A549 (cell line): ENCODE results near the gene RAB20.

Experiments
- EP300 ChIP-seq, 2 experiments: fragments of >200 bp; sonication (Bioruptor Twin); formaldehyde crosslinking; IDR thresholded peaks; 2 replicates in 1 of 2; 3 replicates in 1 of 2; pipeline ENCODE4 v1.6.1; 2016 to 2017
- PHF8 ChIP-seq: fragments of 200-600 bp; sonication (generic); IDR thresholded peaks from 2 replicates; pipeline ENCODE4 v1.6.1; 2016; ENCODE audit warnings: low read depth, mild to moderate bottlenecking, antibody characterized with exemption, moderate library complexity, borderline replicate concordance
- POLR2A ChIP-seq: IDR thresholded peaks from 2 replicates; pipeline ENCODE4 v1.6.1; 2012; ENCODE audit warnings: mild to moderate bottlenecking, low read length
- RAD21 ChIP-seq, 2 experiments: fragments of >200 bp in 1 of 2; sonication (Bioruptor Twin) in 1 of 2; formaldehyde crosslinking in 1 of 2; IDR thresholded peaks in 1 of 2; conservative IDR thresholded peaks in 1 of 2; 2 replicates in 1 of 2; 3 replicates in 1 of 2; pipeline ENCODE4 v1.6.1; 2012 to 2018; ENCODE audit warnings: inconsistent platforms in 1 of 2
- TP53 ChIP-seq: fragments of 250-450 bp; sonication (Bioruptor Pico); IDR thresholded peaks from 2 replicates; pipeline ENCODE4 v1.5.0; 2021; ENCODE audit warnings: mild to moderate bottlenecking, moderate library complexity
- TF ChIP-seq, protein P1 (sequence below): fragments of >200 bp; sonication (Bioruptor Twin); formaldehyde crosslinking; IDR thresholded peaks from 3 replicates; pipeline ENCODE4 v1.5.1; 2016

DNA sequence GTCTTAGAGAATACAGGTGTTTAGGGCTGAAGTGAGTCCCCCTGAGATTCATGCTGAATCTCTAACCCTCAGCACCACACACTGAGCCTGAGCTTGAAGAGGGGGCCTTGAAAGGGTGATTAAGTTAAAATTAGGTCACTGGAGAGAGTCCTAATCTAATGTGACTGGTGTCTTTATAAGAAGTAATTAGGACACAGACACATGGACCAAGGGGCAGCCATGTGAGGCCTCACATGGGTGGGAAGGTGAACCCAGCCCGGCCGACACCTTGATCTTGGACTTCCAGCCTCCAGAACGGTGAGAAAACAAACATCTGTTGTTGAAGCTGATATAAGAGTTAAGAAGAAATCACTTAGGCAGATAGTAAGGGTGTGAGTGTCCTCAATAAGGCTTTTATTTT lies 7.1 kb upstream of the RAB20 start:
- TF ChIP-seq, protein P1, sequence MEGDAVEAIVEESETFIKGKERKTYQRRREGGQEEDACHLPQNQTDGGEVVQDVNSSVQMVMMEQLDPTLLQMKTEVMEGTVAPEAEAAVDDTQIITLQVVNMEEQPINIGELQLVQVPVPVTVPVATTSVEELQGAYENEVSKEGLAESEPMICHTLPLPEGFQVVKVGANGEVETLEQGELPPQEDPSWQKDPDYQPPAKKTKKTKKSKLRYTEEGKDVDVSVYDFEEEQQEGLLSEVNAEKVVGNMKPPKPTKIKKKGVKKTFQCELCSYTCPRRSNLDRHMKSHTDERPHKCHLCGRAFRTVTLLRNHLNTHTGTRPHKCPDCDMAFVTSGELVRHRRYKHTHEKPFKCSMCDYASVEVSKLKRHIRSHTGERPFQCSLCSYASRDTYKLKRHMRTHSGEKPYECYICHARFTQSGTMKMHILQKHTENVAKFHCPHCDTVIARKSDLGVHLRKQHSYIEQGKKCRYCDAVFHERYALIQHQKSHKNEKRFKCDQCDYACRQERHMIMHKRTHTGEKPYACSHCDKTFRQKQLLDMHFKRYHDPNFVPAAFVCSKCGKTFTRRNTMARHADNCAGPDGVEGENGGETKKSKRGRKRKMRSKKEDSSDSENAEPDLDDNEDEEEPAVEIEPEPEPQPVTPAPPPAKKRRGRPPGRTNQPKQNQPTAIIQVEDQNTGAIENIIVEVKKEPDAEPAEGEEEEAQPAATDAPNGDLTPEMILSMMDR = no peak
- TF ChIP-seq TP53 (no peak), EP300 (IDR thresholded peaks at IDR 0.05) (no peak), PHF8 (no peak), POLR2A (no peak), RAD21 (conservative IDR thresholded peaks at IDR 0.05 in 1 of 2, IDR thresholded peaks at IDR 0.05 in 1 of 2) (no peak)
